Epidermal melanocyte (primary cell): ENCODE results near the gene SHPK.
"Not testable (repeated sequence)": the region's sequence is repeated elsewhere in the genome, so short reads cannot be mapped to it uniquely, and the experiment has no call there.

Experiments used
- DNase-seq: peaks from one replicate; pipeline ENCODE4 v3.0.0; 2011; ENCODE audit warnings: low spot score; ENCODE audit not compliant: insufficient read length

SHPK gene

GRCh38 chr17:3590231-3590630, 45.8 kb downstream of the SHPK start:
- no peak for DNase-seq

DNA sequence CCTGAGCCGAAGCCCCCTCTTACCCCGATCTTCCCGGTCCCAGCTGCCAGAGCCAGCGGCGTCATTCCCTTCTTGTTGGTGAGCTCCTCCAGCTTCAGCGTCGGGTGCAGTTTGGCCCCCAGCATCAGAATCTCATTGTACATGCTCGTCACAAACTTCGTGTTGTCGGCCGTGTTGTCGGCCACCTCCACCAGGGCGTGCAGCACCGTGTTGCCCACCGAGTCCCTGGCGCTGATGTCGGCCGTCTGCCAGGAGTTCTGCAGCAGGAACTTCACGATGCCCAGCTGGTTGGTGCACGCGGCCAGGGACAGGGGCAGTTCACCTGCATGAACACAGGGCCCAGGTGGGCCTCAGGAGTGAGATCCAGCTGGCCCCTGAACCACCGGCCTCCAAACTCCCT, 46.3 kb downstream of the SHPK start:
- DNase-seq: no peak

DNA sequence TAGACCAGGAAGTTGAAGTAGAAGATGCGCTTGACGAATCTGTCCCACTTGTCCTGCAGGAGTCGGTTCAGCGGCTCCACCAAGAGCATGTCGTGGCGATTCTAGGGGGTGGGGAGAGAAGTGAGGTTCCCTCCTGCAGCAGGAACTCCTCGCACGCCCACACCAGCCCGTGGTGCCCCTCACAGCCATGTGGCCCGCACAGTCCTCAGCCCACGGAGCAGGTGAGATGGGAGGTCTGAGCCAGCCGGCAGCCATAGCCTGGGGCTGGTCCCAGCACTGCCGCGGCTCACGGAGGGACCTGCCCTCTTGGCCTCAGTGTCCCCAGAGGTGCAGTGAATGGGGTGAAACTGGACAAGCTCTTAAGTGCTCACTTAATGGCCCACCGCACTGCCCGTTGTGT, 50.2 kb downstream of the SHPK start:
- DNase-seq: no peak

DNA sequence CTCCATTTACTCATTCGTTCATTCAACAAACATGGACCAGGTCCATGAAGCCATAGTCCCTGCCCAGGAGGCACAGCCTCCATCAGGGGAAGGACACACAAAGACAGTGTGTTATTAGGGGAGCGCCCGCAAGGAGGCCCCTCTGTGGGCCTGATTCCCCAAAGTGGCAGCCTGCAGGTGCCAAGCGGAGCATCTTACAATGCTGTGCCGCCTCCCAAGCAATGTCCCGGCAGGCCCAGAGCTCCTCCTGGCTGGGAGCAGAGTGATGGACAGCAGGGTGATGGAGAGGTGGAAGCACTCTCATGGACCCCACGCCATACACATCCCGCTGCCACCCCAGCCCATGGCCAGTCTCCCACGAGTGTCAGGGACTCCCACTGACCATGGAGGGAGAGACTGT, 52.6 kb downstream of the SHPK start:
- DNase-seq: no peak

DNA sequence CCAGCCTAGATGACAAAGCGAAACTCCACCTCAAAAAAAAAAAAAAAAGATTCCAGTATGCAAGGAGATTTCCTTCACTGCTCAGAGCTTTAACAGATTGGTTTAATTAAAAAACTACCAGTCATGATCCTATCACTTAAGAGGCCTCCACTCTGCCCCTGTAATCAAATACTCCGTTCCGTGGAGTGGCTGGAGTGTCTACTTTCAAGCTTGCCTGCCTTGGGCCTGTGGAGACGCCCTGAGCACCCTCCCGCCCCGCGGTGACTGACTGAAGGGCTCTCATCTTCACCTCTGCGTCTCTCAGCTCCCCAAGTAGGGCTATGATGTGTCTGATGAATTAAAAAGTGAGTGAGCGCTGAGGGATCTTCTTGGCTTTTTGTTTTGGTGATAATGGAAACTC, 53.1 kb downstream of the SHPK start:
- DNase-seq: no peak

DNA sequence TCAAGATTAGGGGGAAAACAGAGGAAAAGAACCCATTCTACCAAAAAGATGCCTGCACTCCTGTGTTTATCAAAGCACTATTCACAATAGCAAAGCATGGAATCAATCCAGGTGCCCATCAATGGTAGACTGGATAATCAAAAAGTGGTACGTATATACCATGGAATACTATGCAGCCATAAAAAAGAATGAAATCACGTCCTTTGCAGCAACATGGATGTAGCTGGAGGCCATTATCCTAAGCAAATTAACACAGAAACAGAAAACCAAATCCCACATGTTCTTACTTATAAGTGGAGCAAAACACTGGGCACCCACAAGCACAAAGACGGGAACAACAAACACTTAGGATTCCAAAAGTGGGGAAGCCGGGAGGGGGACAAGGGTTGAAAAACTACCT, 57.4 kb downstream of the SHPK start:
- not testable (repeated sequence) for DNase-seq

DNA sequence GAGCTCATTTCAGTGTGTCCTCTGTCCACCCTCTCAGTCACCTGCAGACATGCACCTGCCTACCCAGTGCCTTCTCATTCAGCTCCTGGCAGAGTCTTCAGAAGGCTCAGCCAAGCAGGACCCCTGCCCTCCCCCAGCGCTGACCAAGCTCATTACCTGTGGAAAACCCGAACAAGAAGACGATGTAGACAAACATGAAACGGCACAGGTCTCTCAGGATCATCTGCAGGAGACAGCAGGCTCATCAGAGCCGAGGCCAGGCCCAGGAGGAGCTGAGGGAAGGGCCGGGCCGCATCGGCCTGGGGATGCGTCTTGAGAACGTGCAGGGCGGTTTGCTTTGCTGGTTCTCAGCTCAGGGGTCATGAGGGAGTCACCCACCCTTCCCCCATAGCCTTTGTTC, 59.1 kb downstream of the SHPK start:
- DNase-seq: no peak

DNA sequence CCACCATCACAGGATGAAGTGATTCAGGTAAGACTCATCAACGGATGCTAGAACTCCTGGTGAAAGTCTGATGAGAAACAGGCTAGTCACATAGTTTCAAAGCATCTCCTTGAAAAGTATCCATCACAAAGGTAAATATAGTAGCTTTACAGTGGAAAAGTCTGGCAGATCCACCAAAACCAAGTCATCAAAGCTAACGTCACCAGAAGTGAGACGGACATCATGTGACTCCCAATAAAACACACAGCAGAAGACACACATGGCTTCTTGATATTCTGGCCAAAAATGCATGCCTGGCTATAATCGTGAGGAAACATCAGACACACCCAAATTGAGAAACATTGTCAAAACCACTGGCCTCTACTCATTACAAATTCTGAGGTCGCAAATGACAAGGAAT, 60.5 kb downstream of the SHPK start:
- DNase-seq: no peak

- DNase-seq: no peak
These were observed 61.8 kb downstream of the SHPK start for GRCh38 chr17:3574231-3574630.

DNA sequence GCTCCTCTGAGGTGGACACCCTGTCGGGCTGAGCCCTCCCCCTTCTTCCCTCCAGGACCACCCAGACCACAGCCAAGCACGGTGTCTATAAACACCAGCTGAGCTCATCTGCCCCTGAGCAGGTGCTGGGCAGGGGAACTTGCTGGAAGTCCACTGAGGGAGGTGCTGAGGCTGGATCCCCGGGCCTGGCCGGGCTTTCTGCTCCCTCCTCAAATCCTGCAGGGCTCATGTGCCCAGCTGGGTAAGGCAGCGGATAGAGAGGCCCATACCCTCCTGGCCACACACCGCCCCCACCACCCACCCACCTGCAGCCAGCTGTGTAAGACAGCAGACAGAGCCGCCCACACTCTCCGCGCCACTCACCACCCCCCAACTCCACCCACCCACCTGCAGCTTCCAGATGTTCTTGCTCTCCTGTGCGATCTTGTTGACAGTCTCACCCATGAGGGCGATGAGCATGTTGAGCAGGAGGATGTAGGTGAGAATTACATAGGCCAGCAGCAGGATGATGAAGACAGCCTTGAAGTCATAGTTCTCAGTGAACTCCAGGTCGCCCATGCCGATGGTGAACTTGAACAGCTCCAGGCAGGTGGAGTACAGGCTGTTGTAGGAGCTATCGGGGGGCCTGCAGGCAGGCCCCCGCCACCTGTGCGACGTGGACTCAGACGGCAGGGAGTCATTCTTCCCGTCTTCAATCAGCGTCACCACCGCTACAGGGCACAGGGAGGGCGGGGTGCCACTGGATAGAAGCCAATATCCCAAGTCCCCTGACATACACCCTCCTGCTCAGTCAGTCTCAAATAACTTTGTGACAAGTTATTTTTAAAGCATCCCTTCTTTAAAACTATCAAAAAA, 62.6 kb downstream of the SHPK start:
- no peak for DNase-seq

GRCh38 chr17:3572231-3572630, 63.8 kb downstream of the SHPK start:
- DNase-seq: no peak

GRCh38 chr17:3571043-3571900, 64.8 kb downstream of the SHPK start:
- no peak for DNase-seq

DNA sequence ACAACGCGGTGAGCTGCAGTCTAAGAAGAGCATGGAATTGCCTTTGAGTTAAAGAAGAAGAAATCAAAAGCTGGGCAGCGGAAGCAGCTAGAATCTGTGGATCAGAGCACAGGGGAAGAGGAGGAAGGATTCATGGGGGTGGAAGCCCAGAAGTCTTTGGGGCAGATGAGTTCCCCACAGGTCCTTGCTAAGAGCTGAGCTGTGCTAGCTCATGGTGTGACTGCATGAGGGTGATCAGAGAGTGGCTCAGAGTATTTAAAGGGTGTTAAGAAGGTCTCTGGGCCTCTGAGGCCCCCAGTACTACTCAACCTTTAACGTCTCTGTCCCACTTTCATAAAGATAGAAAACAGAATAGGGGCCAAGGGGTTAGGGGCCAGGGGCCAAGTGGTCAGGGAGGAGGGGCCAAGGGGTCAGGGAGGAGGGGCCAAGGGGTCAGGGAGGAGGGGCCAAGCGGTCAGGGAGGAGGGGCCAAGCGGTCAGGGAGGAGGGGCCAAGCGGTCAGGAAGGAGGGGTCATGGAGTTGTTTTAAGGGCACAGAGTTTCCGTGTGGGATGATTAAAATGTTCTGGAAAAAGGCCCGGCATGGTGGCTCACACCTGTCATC, 66.4 kb downstream of the SHPK start:
- no peak for DNase-seq

GRCh38 chr17:3566551-3566950, 69.5 kb downstream of the SHPK start:
- no peak for DNase-seq

DNA sequence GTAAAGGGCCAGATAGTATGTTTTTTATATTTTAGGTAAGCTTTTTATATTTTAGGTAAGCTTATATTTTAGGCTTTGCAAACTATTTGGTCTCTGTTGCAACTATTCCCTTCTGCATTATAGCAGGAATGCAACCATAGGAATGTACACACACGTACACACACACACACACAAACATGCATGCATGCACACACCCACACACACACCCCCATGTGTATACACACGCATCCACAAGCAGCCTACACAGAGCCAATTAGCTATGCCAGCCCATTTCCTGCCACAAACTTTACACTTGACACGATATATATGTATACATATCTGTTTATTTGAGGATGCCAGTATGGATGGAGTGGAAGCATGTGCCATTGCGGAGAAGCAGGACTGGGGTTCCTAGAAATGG, 70.9 kb downstream of the SHPK start:
- DNase-seq: no peak

- not testable (repeated sequence) for DNase-seq
These were observed 71.8 kb downstream of the SHPK start for GRCh38 chr17:3564241-3564640.

DNA sequence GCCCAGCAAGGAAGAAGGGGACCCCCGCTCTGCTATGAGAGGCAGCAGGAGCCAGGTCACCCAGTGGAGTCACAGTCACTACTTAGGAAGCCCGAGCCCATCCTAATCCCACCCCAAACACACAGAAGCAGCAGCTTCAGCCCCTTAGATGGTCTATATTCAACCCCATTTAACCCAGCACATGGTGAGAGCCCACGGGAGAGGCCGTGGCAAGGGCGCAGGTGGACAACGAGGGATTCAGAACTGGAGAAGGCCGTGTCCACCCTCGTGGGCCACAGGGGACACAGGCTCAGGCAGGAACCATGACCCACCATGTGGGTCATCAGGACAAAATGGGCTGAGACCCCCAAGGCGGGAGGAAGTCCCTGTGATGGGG, 76.8 kb downstream of the SHPK start:
- DNase-seq: no peak

DNA sequence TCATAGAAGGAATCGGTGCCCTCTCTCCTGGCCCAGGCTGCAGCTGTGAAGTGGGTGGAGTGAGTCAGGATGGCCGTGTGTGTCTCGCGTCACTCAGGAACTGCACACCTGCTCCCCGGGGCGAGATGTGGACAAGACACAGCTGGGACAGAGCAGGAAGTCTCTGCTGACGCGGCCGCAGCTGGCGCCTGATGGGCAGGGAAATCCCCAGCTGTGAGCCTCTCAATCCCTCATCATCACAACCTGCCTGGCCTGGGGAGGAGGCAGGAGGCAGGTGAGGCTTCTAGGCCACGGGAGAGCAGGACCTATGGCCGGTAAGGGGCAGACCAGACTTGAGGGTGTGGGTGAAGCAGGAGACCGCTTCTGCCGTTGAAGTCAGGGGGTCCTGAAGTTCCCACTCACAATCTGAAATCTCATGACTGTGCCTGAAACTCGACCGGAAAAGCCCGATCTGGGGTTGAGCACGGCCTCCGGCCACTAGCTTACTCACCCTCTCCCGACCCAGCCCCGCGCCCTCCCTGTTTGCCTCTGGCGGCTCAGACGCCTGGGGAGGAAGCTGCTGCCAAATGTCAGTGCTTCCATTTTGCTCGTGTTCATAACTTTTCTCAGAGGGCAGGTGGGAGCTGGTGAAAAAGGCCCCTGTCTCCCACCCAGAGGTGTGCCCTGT, 77.3 kb downstream of the SHPK start:
- peak; percentile 66 for DNase-seq
